K562 (cell line): Measurements from ENCODE around the gene CCNJL. TPM values are rescaled to one million over a fixed set of nuclear protein-coding genes. Genes with fewer than 3 reads are reported as not detected.
A peak's percentile ranks its signal among the peaks of the same experiment; 100 is the strongest.

ENCODE experiments used
- ATAC-seq: fragments of 200-7000 bp; cut with Tn5 transposase; 3 replicates; pipeline ENCODE4 v1.9.1; 2020; ENCODE audit warnings: moderate library complexity
- BruUV-seq: library from RNA; stranded (reverse); fragments of 400-500 nt; replicated peaks from 2 replicates; lab custom pipeline; 2021; lab: Mats Ljungman, UMichigan
- CTCF ChIA-PET: fragments of 300-600 bp; formaldehyde crosslinking; extraction: SDS; loops from one replicate; lab custom pipeline; 2021; ENCODE audit warnings: low intra/inter-chr PET ratio; lab: Yijun Ruan, JAX
- POLR2A ChIA-PET: fragments of 300-600, 350-650 bp; sonication (Branson Sonifier 250); formaldehyde crosslinking; extraction: SDS; loops from one replicate; lab custom pipeline; 2021; ENCODE audit warnings: antibody characterized with exemption, inconsistent platforms; lab: Yijun Ruan, JAX
- DNase-seq, 4 experiments: peaks; one replicate each; pipeline versions ENCODE4 v3.0.0 to v3.0.0-alpha.2; 2011 to 2018; ENCODE audit warnings: low spot score in 3 of 4, mixed read lengths in 3 of 4; ENCODE audit errors: extremely low read depth in 1 of 4
- FAIRE-seq: peaks from 2 replicates; lab custom pipeline; 2011; peaks lifted over from hg19 to GRCh38; lab: Jason Lieb, UNC
- H2AFZ ChIP-seq: 2 replicates; pipeline ENCODE4 v1.6.0; 2011; ENCODE audit warnings: low read depth, low read length, control low read depth, inconsistent platforms
- H3K27ac ChIP-seq: fragments of 200-600 bp; 3 replicates; pipeline ENCODE4 v1.8.0; 2011; ENCODE audit warnings: low read depth, mild to moderate bottlenecking, control low read depth, inconsistent platforms, low read length, moderate library complexity, mixed read lengths; ENCODE audit errors: extremely low read depth
- H3K27me3 ChIP-seq, 2 experiments: fragments of 300-600 bp in 1 of 2; 2 replicates in 1 of 2; 3 replicates in 1 of 2; pipeline versions ENCODE4 v1.6.0 to v1.8.0; 2011; ENCODE audit warnings: inconsistent platforms in 2 of 2, low read length in 2 of 2, mild to moderate bottlenecking in 1 of 2, mixed read lengths in 1 of 2, moderate library complexity in 1 of 2; ENCODE audit not compliant: control insufficient read depth in 2 of 2, insufficient read depth in 2 of 2
- H3K36me3 ChIP-seq: fragments of 300-600 bp; 3 replicates; pipeline ENCODE4 v1.8.0; 2011; ENCODE audit warnings: mild to moderate bottlenecking, low read length, inconsistent platforms; ENCODE audit not compliant: control insufficient read depth, insufficient read depth
- H3K4me1 ChIP-seq, 2 experiments: fragments of 200-600 bp in 1 of 2; replicated peaks in 1 of 2; 2 replicates in 1 of 2; 3 replicates in 1 of 2; pipeline versions ENCODE4 v1.5.1 to v1.8.0; 2011; ENCODE audit warnings: inconsistent platforms in 2 of 2, low read length in 2 of 2, mild to moderate bottlenecking in 1 of 2, mixed read lengths in 1 of 2, moderate library complexity in 1 of 2; ENCODE audit not compliant: control insufficient read depth in 2 of 2, insufficient read depth in 2 of 2
- H3K4me2 ChIP-seq: 2 replicates; pipeline ENCODE4 v1.6.1; 2011; ENCODE audit warnings: low read length, control low read depth, inconsistent platforms, mixed read lengths; ENCODE audit not compliant: insufficient read depth
- H3K4me3 ChIP-seq: fragments of 200-600 bp; sonication (generic), shearing (Covaris generic); 2 replicates; pipeline ENCODE4 v1.5.1; 2016; ENCODE audit warnings: control low read depth, inconsistent platforms
- H3K79me2 ChIP-seq: fragments of 200-600 bp; 3 replicates; pipeline ENCODE4 v1.8.0; 2011; ENCODE audit warnings: low read length, inconsistent platforms; ENCODE audit not compliant: control insufficient read depth, insufficient read depth
- H3K9ac ChIP-seq, 2 experiments: 2 replicates each; pipeline versions ENCODE4 v1.6.0 to v1.6.1; 2011; ENCODE audit warnings: low read depth in 2 of 2, low read length in 2 of 2, control low read depth in 1 of 2, inconsistent platforms in 1 of 2, mild to moderate bottlenecking in 1 of 2, mixed read lengths in 1 of 2; ENCODE audit not compliant: insufficient read depth in 1 of 2
- H3K9me1 ChIP-seq: one replicate; pipeline ENCODE4 v1.6.0; 2011; ENCODE audit warnings: inconsistent platforms, mild to moderate bottlenecking, low read length, moderate library complexity; ENCODE audit not compliant: control insufficient read depth, insufficient read depth
- H3K9me3 ChIP-seq: replicated peaks from 2 replicates; pipeline ENCODE4 v1.5.1; 2011; ENCODE audit warnings: low read depth, low read length, inconsistent platforms; ENCODE audit not compliant: control insufficient read depth, insufficient read depth
- H4K20me1 ChIP-seq: replicated peaks from 2 replicates; pipeline ENCODE4 v1.6.1; 2011; ENCODE audit warnings: low read length, inconsistent platforms, mixed read lengths; ENCODE audit not compliant: control insufficient read depth, insufficient read depth
- ASH1L ChIP-seq: fragments of 450-650 bp; IDR thresholded peaks from 2 replicates; pipeline ENCODE4 v1.6.1; 2018; ENCODE audit warnings: borderline replicate concordance, mild to moderate bottlenecking, low read depth; ENCODE audit not compliant: partially characterized antibody
- CTCF ChIP-seq, 3 experiments: IDR thresholded peaks in 2 of 3; conservative IDR thresholded peaks in 1 of 3; 2 replicates each; pipeline ENCODE4 v1.5.1; 2011 to 2012; ENCODE audit warnings: low read length in 3 of 3, mild to moderate bottlenecking in 3 of 3, control low read depth in 2 of 3, improper control_type of control experiment in 1 of 3, inconsistent platforms in 1 of 3, low read depth in 1 of 3, mixed read lengths in 1 of 3, moderate library complexity in 1 of 3; ENCODE audit not compliant: insufficient read depth in 2 of 3
- IRF2 ChIP-seq: sonication (generic); formaldehyde crosslinking; IDR thresholded peaks from 2 replicates; pipeline ENCODE4 v1.8.1; 2022; ENCODE audit warnings: mild to moderate bottlenecking, missing genetic modification reagents
- NONO ChIP-seq, 2 experiments: fragments of 200-400 bp in 1 of 2; fragments of 450-650 bp in 1 of 2; formaldehyde crosslinking in 1 of 2; IDR thresholded peaks; 2 replicates each; pipeline ENCODE4 v1.6.1; 2017; ENCODE audit warnings: low read depth in 2 of 2, mild to moderate bottlenecking in 2 of 2, moderate library complexity in 2 of 2, low read length in 1 of 2
- OTX1 ChIP-seq: fragments of 450-650 bp; formaldehyde crosslinking; IDR thresholded peaks from 2 replicates; pipeline ENCODE4 v1.4.0; 2022; ENCODE audit warnings: mild to moderate bottlenecking
- RAD21 ChIP-seq, 2 experiments: fragments of 250-450 bp in 1 of 2; fragments of 450-650 bp in 1 of 2; sonication (Bioruptor Pico) in 1 of 2; formaldehyde crosslinking in 1 of 2; IDR thresholded peaks in 1 of 2; conservative IDR thresholded peaks in 1 of 2; 2 replicates each; pipeline versions ENCODE4 v1.4.0 to v1.8.0; 2020 to 2022; ENCODE audit warnings: mild to moderate bottlenecking in 2 of 2, moderate library complexity in 1 of 2
- REST ChIP-seq, 2 experiments: fragments of 450-650 bp; formaldehyde crosslinking in 1 of 2; IDR thresholded peaks; 2 replicates each; pipeline versions ENCODE4 v1.4.0 to v1.6.1; 2014 to 2020; ENCODE audit warnings: mild to moderate bottlenecking in 2 of 2, borderline replicate concordance in 1 of 2, low read depth in 1 of 2
- RFX1 ChIP-seq: fragments of 450-650 bp; IDR thresholded peaks from 2 replicates; pipeline ENCODE4 v1.6.1; 2016; ENCODE audit warnings: mild to moderate bottlenecking, moderate library complexity
- SIRT6 ChIP-seq: IDR thresholded peaks from one replicate; pipeline ENCODE4 v1.6.1; 2012; ENCODE audit warnings: low read depth, mild to moderate bottlenecking, control low read depth, inconsistent platforms, low read length, moderate library complexity
- USF1 ChIP-seq: sonication (generic); formaldehyde crosslinking; IDR thresholded peaks from 2 replicates; pipeline ENCODE4 v1.9.0; 2022; ENCODE audit warnings: mild to moderate bottlenecking, missing genetic modification reagents
- ZNF12 ChIP-seq: sonication (generic); formaldehyde crosslinking; IDR thresholded peaks from 2 replicates; pipeline ENCODE4 v1.4.0; 2020; ENCODE audit warnings: mild to moderate bottlenecking, missing genetic modification reagents
- WGBS: fragments of 100-300 bp; shearing (Covaris generic); methylation state at CpG from one replicate; pipeline ENCODE4 v1.1.6; 2016; ENCODE audit warnings: low coverage, mixed read lengths; ENCODE audit not compliant: insufficient coverage; ENCODE audit errors: missing lambda C conversion rate; 5-methylcytosine and 5-hydroxymethylcytosine counted together
- in situ Hi-C: fragments of 300-500 bp; cut with MboI; formaldehyde crosslinking; loops from 4 replicates; pipeline ENCODE4 v1.15.0; 2018; ENCODE audit warnings: inconsistent platforms, mixed read lengths
- intact Hi-C: fragments of 100-400 bp; cut with micrococcal nuclease; formaldehyde crosslinking; loops from 2 replicates; pipeline ENCODE4 v1.14.2; 2022
- polyA plus RNA-seq, 8 experiments: library from polyadenylated mRNA; depleted of rRNA in 4 of 8; stranded (reverse) in 5 of 8; unstranded in 3 of 8; fragments of >200 nt; fragmentation: Nextera tagmentation in 2 of 8; fragmentation: Illumina TruSeq in 1 of 8; extraction: Ambion mirVana in 2 of 8; extraction: Trizol in 1 of 8; gene quantifications; 2 replicates each; pipeline versions ENCODE4 v1.2.1 to v1.2.3, GENCODE V29; 2011 to 2014; ENCODE audit warnings: inconsistent platforms in 1 of 8, missing spikeins in 1 of 8
- total RNA-seq, 7 experiments: library from RNA; depleted of rRNA in 6 of 7; stranded (reverse); fragments of >200 nt in 6 of 7; fragmentation: Illumina TruSeq in 2 of 7; extraction: Trizol in 2 of 7; gene quantifications; 2 replicates each; pipeline versions ENCODE4 v1.2.1 to v1.2.3, GENCODE V29; 2011 to 2021; ENCODE audit warnings: low replicate concordance in 1 of 7

CCNJL gene
- total and polyA plus RNA-seq, 9 of the 15 experiments (the other 6 are each of a cell fraction or from before 2014, with no cell fraction given) = 0.04 TPM; not detected in 8

- DNase-seq (no peak), FAIRE-seq (no peak), ATAC-seq (peak; percentile 20; the same call in 1 of the 3 replicates)
- TF ChIP-seq OTX1 (CRISPR knock-in tag) (no peak), USF1 (CRISPR knock-in tag) (no peak), RAD21 (CRISPR knock-in tag; conservative IDR thresholded peaks at IDR 0.05 in 1 of 2, IDR thresholded peaks at IDR 0.05 in 1 of 2) (peak in 1 of 2 experiments; percentile 31; a peak in 1 of 4 replicates), ZNF12 (CRISPR knock-in tag) (no peak), NONO (IDR thresholded peaks at IDR 0.05; ENCODE audit: low read depth in 2 of 2, low read length in 1 of 2) (no peak), RFX1 (no peak), ASH1L (no peak), SIRT6 (no peak), IRF2 (CRISPR knock-in tag) (no peak), CTCF (IDR thresholded peaks at IDR 0.05 in 2 of 3, conservative IDR thresholded peaks at IDR 0.05 in 1 of 3; ENCODE audit: insufficient read depth in 2 of 3, low read depth in 1 of 3, low read length in 3 of 3) (peak in 1 of 3 experiments; percentile 20; a peak in 1 of 6 replicates), REST (IDR thresholded peaks at IDR 0.05; ENCODE audit: borderline replicate concordance) (peak; percentile 37; the same call in 1 of the 2 replicates), REST (CRISPR knock-in tag; IDR thresholded peaks at IDR 0.05; ENCODE audit: low read depth) (no peak)
- ChIA-PET CTCF (no interaction called here), POLR2A (no interaction called here)
- WGBS = 1% methylated on average over 7 of the region's 7 CpGs
- H3K4me1 ChIP-seq = peaks cover 0 to 4% of the 10 kb centered on the region in 2 experiments; a peak in 1 of 5 replicates
- H3K9me3 ChIP-seq = no peaks in the 10 kb centered on the region
- no peaks in the 10 kb centered on the region for H3K36me3 ChIP-seq
- H3K9me1 ChIP-seq = no peaks in the 10 kb centered on the region
- no TSS peak for BruUV-seq
- no peak overlapping the region for H3K4me3 ChIP-seq
- in situ Hi-C loops (no loop called here), intact Hi-C loops (no loop called here)
- no peaks in the 10 kb centered on the region for H4K20me1 ChIP-seq
- H3K27me3 ChIP-seq = peaks cover 6 to 24% of the 10 kb centered on the region in 2 experiments; a peak in 4 of 5 replicates
- H2AFZ ChIP-seq = no peak overlapping the region
- H3K4me2 ChIP-seq = no peak overlapping the region
- no peak overlapping the region for H3K27ac ChIP-seq
- no peak overlapping the region for H3K9ac ChIP-seq
- H3K79me2 ChIP-seq = no peaks in the 10 kb centered on the region
Observed at GRCh38 chr5:160278343-160278742, 34.0 kb downstream of the CCNJL start.
